Ishikawa (cell line): ENCODE measurements around the gene ALDH3B1.

Experiments used
- CEBPB ChIP-seq: IDR thresholded peaks from 2 replicates; pipeline ENCODE4 v1.6.1; 2012
- CREB1 ChIP-seq: IDR thresholded peaks from 2 replicates; pipeline ENCODE4 v1.6.1; 2012; ENCODE audit warnings: low read depth
- EGR1 ChIP-seq: IDR thresholded peaks from 2 replicates; pipeline ENCODE4 v1.6.1; 2012
- EP300 ChIP-seq: IDR thresholded peaks from 2 replicates; pipeline ENCODE4 v1.6.1; 2012; ENCODE audit warnings: borderline replicate concordance
- FOXM1 ChIP-seq: IDR thresholded peaks from 2 replicates; pipeline ENCODE4 v1.6.1; 2012; ENCODE audit warnings: low read depth, borderline replicate concordance
- MAX ChIP-seq: IDR thresholded peaks from 2 replicates; pipeline ENCODE4 v1.6.1; 2012
- NFIC ChIP-seq: IDR thresholded peaks from 2 replicates; pipeline ENCODE4 v1.6.1; 2012
- RAD21 ChIP-seq: IDR thresholded peaks from 2 replicates; pipeline ENCODE4 v1.6.1; 2012; ENCODE audit warnings: low read depth
- REST ChIP-seq: IDR thresholded peaks from 2 replicates; pipeline ENCODE4 v1.6.1; 2012; ENCODE audit warnings: low read depth, mild to moderate bottlenecking
- TAF1 ChIP-seq: IDR thresholded peaks from 2 replicates; pipeline ENCODE4 v1.6.1; 2012; ENCODE audit warnings: low read depth, mild to moderate bottlenecking
- TCF12 ChIP-seq: IDR thresholded peaks from 2 replicates; pipeline ENCODE4 v1.6.1; 2012; ENCODE audit warnings: low read depth
- TEAD4 ChIP-seq: IDR thresholded peaks from 2 replicates; pipeline ENCODE4 v1.6.1; 2012
- USF1 ChIP-seq: IDR thresholded peaks from 2 replicates; pipeline ENCODE4 v1.6.1; 2012
- YY1 ChIP-seq: IDR thresholded peaks from 2 replicates; pipeline ENCODE4 v1.6.1; 2012; ENCODE audit warnings: low read depth
- ZBTB7A ChIP-seq: IDR thresholded peaks from 2 replicates; pipeline ENCODE4 v1.6.1; 2012; ENCODE audit warnings: low read depth

ALDH3B1 gene

GRCh38 chr11:68033708-68034045 lies 23.6 kb downstream of the ALDH3B1 start:
- TF ChIP-seq MAX: no peak
- no peak for TF ChIP-seq YY1

GRCh38 chr11:68035266-68035876 lies 25.2 kb downstream of the ALDH3B1 start:
- TF ChIP-seq FOXM1 (no peak), TAF1 (no peak), ZBTB7A (no peak), YY1 (no peak), NFIC (no peak), CREB1 (no peak), RAD21 (no peak), TEAD4 (no peak), USF1 (no peak), TCF12 (no peak), EGR1 (no peak), CEBPB (no peak), REST (no peak), MAX (no peak), EP300 (no peak)

GRCh38 chr11:68036141-68036716 lies 26.1 kb downstream of the ALDH3B1 start:
- TF ChIP-seq TAF1: no peak
- no peak for TF ChIP-seq NFIC
- no peak for TF ChIP-seq USF1
- no peak for TF ChIP-seq MAX
- TF ChIP-seq ZBTB7A: no peak
- no peak for TF ChIP-seq TCF12
- TF ChIP-seq CEBPB: no peak
- no peak for TF ChIP-seq YY1
- TF ChIP-seq TEAD4: no peak
- no peak for TF ChIP-seq REST
- no peak for TF ChIP-seq FOXM1
- no peak for TF ChIP-seq RAD21
- no peak for TF ChIP-seq EP300
- no peak for TF ChIP-seq CREB1
- no peak for TF ChIP-seq EGR1

- TF ChIP-seq EP300 (no peak), TCF12 (no peak), ZBTB7A (no peak), CEBPB (no peak), EGR1 (no peak), TAF1 (no peak), REST (no peak), YY1 (no peak), CREB1 (no peak), MAX (no peak), TEAD4 (no peak), FOXM1 (no peak), NFIC (no peak), USF1 (no peak), RAD21 (no peak)
Measured at GRCh38 chr11:68036717-68037239, 26.7 kb downstream of the ALDH3B1 start.
